BLaER1 (cell line): ENCODE data around the gene MAGED1.

Source experiments
- H3K27ac ChIP-seq: shearing (Covaris generic); formaldehyde crosslinking; 2 replicates; pipeline ENCODE4 v1.8.1; 2022
- H3K27me3 ChIP-seq: shearing (Covaris generic); formaldehyde crosslinking; 2 replicates; pipeline ENCODE4 v1.8.1; 2022
- H3K36me3 ChIP-seq: shearing (Covaris generic); formaldehyde crosslinking; 2 replicates; pipeline ENCODE4 v1.8.1; 2022
- H3K4me1 ChIP-seq: shearing (Covaris generic); formaldehyde crosslinking; 2 replicates; pipeline ENCODE4 v1.8.1; 2022
- H3K4me2 ChIP-seq: shearing (Covaris generic); formaldehyde crosslinking; 2 replicates; pipeline ENCODE4 v1.8.1; 2022
- H3K4me3 ChIP-seq: shearing (Covaris generic); formaldehyde crosslinking; 2 replicates; pipeline ENCODE4 v1.8.1; 2022
- H3K9ac ChIP-seq: shearing (Covaris generic); formaldehyde crosslinking; 2 replicates; pipeline ENCODE4 v1.8.1; 2022
- H3K9me3 ChIP-seq: shearing (Covaris generic); formaldehyde crosslinking; 2 replicates; pipeline ENCODE4 v1.8.1; 2022
- H4K20me1 ChIP-seq: shearing (Covaris generic); formaldehyde crosslinking; 2 replicates; pipeline ENCODE4 v1.8.1; 2022
- Cebpa-rat ChIP-seq: shearing (Covaris generic); IDR thresholded peaks from 2 replicates; pipeline ENCODE4 v1.8.1; 2022

Gene MAGED1, protein sequence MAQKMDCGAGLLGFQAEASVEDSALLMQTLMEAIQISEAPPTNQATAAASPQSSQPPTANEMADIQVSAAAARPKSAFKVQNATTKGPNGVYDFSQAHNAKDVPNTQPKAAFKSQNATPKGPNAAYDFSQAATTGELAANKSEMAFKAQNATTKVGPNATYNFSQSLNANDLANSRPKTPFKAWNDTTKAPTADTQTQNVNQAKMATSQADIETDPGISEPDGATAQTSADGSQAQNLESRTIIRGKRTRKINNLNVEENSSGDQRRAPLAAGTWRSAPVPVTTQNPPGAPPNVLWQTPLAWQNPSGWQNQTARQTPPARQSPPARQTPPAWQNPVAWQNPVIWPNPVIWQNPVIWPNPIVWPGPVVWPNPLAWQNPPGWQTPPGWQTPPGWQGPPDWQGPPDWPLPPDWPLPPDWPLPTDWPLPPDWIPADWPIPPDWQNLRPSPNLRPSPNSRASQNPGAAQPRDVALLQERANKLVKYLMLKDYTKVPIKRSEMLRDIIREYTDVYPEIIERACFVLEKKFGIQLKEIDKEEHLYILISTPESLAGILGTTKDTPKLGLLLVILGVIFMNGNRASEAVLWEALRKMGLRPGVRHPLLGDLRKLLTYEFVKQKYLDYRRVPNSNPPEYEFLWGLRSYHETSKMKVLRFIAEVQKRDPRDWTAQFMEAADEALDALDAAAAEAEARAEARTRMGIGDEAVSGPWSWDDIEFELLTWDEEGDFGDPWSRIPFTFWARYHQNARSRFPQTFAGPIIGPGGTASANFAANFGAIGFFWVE

DNA sequence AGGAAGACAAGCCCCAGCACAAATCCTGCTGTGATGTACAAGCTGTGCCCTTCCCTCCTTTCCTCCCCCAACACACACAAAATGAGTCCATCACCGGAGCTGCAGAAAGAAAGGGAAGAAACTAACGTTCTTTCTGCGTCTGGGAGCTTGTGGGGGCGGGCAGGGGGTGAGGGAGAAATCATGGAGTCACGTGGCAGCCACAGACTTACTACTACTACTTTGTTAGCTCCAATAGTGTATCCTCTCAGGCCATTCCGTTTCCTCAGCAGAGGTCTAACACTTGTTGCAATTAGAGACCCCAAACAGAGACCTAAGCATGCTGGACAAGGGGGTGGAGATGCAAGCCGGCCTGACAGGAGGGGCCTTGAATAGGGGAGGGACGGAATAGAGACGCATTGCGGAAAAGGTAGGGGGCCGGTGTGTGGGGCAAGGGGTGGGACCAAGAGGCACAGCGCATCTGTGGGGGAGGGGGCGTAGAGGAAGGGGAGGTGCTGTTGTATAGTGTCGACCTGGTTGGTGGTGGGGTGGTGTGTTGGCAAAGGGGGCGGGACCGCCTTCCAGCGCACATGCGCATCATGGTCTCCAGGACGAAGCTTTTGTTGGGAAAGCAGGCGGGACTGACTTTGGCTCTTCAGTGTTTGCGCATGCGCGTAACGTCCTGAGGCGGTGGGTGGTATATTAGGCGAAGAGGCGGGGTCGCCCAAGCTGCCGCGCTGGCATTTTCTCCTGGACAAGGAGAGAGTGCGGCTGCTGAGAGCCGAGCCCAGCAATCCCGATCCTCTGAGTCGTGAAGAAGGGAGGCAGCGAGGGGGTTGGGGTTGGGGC is at the start of gene MAGED1:
MAGED1 (plus strand) TSS at position 703 of the 825 bp plus-strand sequence. CDS start 682 bp downstream, outside the sequence.
- peak within 1 kb of the TSS; percentile 74 for H3K4me3 ChIP-seq
- peaks cover 31% of the 10 kb centered on the region for H4K20me1 ChIP-seq
- peak within 1 kb of the TSS; percentile 90 for H3K27ac ChIP-seq
- H3K9ac ChIP-seq: peak within 1 kb of the TSS; percentile 86
- peak within 1 kb of the TSS; percentile 88 for H3K4me2 ChIP-seq
- TF ChIP-seq Cebpa-rat: no peak
- H3K36me3 ChIP-seq: peaks cover 31% of the 10 kb centered on the region
- no peaks in the 10 kb centered on the region for H3K27me3 ChIP-seq
- H3K9me3 ChIP-seq: no peaks in the 10 kb centered on the region
- peaks cover 71% of the 10 kb centered on the region for H3K4me1 ChIP-seq

DNA sequence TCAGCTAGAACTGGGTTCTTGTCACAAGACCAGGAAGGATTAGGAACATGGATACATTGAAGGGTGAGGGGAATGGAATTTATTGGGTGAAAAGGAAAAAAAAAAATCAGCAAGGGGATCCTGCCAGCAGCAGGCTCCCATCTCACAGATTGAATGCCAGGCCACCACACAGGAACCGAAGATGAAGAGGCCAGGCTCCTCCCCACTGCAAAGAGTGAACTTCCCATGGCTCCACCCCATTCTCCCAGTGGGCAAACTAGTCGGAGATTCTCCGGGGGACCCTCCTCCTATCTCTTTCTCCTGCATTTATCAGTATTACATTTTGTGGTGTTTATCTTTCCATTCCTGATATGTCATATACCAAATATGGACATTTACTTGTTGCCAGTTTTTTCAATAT is 46.0 kb upstream of the MAGED1 start:
- H4K20me1 ChIP-seq: peaks cover 9% of the 10 kb centered on the region; the same call in 1 of the 2 replicates
- H3K27ac ChIP-seq: no peak overlapping the region
- H3K4me2 ChIP-seq: no peak overlapping the region
- no peaks in the 10 kb centered on the region for H3K4me1 ChIP-seq
- no peak for TF ChIP-seq Cebpa-rat
- H3K9me3 ChIP-seq: peaks cover 5% of the 10 kb centered on the region; the same call in 1 of the 2 replicates
- no peak overlapping the region for H3K9ac ChIP-seq
- no peaks in the 10 kb centered on the region for H3K36me3 ChIP-seq
- peaks cover 85% of the 10 kb centered on the region for H3K27me3 ChIP-seq
- no peak overlapping the region for H3K4me3 ChIP-seq

DNA sequence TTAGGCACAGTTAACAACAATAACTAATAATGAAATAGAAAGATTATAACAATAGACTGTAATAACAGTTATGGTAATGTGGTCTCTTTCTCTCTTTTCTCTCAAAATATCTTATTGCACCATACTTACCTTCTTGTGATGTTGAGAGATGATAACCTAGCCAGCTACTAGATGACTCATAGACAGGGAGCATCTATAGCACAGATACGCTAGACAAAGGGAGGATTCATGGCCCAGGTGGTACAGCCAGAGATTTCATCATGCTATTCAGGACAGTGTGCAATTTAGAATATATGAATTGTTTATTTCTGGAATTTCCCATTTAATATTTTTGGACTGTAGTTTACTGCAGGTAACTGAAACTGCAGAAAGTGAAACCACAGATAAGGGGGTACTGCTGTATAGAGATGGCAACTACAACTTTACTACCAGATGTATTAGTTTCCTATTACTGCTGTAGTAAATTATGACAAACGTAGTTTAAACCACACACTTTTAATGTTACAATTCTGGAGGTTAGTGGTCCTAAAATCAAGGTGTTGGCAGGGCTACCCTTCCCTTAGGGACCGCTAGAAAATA is 41.8 kb upstream of the MAGED1 start:
- Histone ChIP-seq H3K36me3 (no peaks in the 10 kb centered on the region), H3K27me3 (peaks cover 86% of the 10 kb centered on the region), H4K20me1 (peaks cover 9% of the 10 kb centered on the region; the same call in 1 of the 2 replicates), H3K4me2 (no peak overlapping the region), H3K4me1 (no peaks in the 10 kb centered on the region), H3K27ac (no peak overlapping the region), H3K4me3 (no peak overlapping the region), H3K9me3 (0 out of 2 replicates have a peak, but pooled peaks cover 1% of the 10 kb centered on the region), H3K9ac (no peak overlapping the region)
- no peak for TF ChIP-seq Cebpa-rat

DNA sequence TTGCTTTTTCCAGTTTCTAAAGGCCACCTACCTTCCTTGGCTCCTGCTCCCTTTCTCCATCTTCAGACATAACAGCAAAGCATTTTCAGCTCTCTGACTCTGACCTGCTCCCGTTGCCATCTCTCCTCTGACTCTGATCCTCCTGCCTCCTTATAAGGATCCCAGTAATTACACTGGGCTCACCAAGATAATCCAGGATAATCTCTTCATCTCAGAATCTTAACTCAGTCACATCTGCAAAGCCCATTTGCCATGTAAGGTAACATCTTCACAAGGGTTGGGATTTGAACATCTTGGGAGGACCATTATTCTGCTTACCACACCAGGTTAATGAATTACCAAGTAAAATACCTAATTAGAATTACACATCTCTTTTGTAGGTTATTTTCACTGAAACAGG is 41.3 kb upstream of the MAGED1 start:
- H3K4me2 ChIP-seq: no peak overlapping the region
- no peak for TF ChIP-seq Cebpa-rat
- peaks cover 88% of the 10 kb centered on the region for H3K27me3 ChIP-seq
- H3K4me3 ChIP-seq: no peak overlapping the region
- no peaks in the 10 kb centered on the region for H3K4me1 ChIP-seq
- H3K27ac ChIP-seq: no peak overlapping the region
- H4K20me1 ChIP-seq: peaks cover 9% of the 10 kb centered on the region; the same call in 1 of the 2 replicates
- no peak overlapping the region for H3K9ac ChIP-seq
- H3K9me3 ChIP-seq: peaks cover 6% of the 10 kb centered on the region; the same call in 1 of the 2 replicates
- H3K36me3 ChIP-seq: no peaks in the 10 kb centered on the region

DNA sequence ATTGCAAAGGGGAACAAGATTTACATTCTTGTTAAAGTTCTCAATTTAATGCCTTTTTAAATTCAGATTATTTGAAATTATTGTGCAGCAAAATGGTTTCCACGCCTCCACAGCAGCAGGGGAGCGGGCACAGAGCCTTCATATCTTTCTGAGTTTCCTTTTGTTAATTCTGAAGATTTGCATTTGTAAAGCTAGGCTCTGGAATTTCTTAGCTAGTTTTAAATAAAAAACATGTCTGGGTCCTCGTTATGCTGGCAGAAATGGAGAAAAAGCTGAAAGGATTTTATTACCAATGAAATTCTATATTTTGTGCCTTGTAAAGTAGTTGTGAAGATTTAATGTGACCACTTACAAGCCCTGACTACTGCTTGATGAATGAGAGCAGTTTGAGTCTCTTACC is 40.8 kb upstream of the MAGED1 start:
- no peaks in the 10 kb centered on the region for H3K36me3 ChIP-seq
- H3K4me1 ChIP-seq: no peaks in the 10 kb centered on the region
- H3K27ac ChIP-seq: no peak overlapping the region
- peaks cover 9% of the 10 kb centered on the region; the same call in 1 of the 2 replicates for H4K20me1 ChIP-seq
- H3K27me3 ChIP-seq: peaks cover 88% of the 10 kb centered on the region
- TF ChIP-seq Cebpa-rat: no peak
- no peak overlapping the region for H3K4me3 ChIP-seq
- no peak overlapping the region for H3K4me2 ChIP-seq
- H3K9ac ChIP-seq: no peak overlapping the region
- peaks cover 12% of the 10 kb centered on the region; the same call in 1 of the 2 replicates for H3K9me3 ChIP-seq

DNA sequence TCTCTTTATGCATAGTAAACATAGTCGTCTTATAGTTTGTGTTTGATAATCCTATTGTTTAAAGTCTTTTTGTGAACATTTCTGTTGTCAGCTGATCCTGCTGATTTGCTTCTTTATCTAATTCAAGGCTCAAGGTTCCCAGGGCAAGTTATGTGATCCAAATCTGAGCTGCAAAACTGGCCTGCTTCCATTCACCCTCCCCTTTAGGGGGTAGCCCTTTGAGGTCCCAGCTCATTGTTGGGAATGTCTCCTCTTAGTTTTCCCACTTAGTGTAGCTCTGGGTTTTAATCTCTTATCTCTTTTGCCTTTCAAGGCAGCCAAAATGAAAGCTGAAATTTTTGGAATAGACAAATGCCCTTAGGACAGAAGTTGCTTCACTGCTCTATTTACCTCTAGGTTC is 40.2 kb upstream of the MAGED1 start:
- H3K36me3 ChIP-seq: no peaks in the 10 kb centered on the region
- H3K27me3 ChIP-seq: peaks cover 88% of the 10 kb centered on the region
- no peak overlapping the region for H3K27ac ChIP-seq
- H3K4me3 ChIP-seq: no peak overlapping the region
- no peak for TF ChIP-seq Cebpa-rat
- no peak overlapping the region for H3K4me2 ChIP-seq
- H4K20me1 ChIP-seq: peaks cover 6% of the 10 kb centered on the region; the same call in 1 of the 2 replicates
- peaks cover 14% of the 10 kb centered on the region; the same call in 1 of the 2 replicates for H3K9me3 ChIP-seq
- H3K4me1 ChIP-seq: no peaks in the 10 kb centered on the region
- H3K9ac ChIP-seq: no peak overlapping the region

DNA sequence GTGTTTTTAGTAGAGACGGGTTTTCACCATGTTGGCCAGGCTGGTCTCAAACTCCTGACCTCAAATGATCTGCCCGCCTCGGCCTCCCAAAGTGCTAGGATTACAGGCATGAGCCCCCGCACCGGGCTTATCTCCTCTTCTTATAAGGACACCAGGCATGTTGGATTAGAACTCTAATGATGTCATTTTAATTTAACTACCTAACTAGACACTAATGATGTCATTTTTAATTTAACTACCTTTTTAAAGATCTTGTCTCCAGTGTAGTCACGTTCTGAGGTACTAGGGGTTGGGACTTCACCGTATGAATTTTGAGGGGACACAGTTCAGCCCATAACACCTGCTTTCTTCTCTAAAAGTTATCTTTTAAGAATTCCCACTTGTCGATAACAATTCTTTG is 37.7 kb upstream of the MAGED1 start:
- Histone ChIP-seq H3K4me1 (no peaks in the 10 kb centered on the region), H3K36me3 (no peaks in the 10 kb centered on the region), H4K20me1 (no peaks in the 10 kb centered on the region), H3K27me3 (peaks cover 95% of the 10 kb centered on the region), H3K9me3 (peaks cover 14% of the 10 kb centered on the region; the same call in 1 of the 2 replicates), H3K9ac (no peak overlapping the region), H3K27ac (no peak overlapping the region), H3K4me2 (no peak overlapping the region), H3K4me3 (no peak overlapping the region)
- TF ChIP-seq Cebpa-rat: no peak

DNA sequence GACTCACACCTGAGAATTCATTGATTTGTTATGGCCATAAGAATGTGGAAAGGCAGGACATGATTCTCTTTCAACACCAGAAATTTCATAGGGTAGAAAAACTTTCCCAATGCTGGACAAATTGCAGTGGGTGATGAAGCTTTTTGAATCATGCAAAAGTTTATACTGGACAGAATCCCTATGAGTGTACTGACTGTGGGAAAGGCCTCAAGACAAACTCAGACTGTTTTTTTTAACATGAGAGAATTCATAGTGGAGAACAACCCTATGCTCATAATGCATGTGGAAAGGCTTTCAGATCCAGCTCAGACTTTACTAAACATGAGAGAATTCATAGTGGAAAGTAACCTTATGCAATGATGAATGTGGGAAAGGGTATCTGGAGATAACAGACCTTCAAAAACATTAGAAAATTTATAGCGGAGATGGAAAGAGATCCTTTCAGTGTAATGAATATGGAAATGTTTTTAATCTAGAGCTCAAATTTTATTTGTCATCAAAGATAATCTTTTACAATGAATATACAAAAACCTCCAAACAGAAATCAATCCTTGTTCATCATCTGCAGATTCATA is 36.2 kb upstream of the MAGED1 start:
- Histone ChIP-seq H3K36me3 (no peaks in the 10 kb centered on the region), H3K27ac (no peak overlapping the region), H3K9ac (no peak overlapping the region), H3K9me3 (peaks cover 14% of the 10 kb centered on the region; the same call in 1 of the 2 replicates), H4K20me1 (no peaks in the 10 kb centered on the region), H3K27me3 (peaks cover 85% of the 10 kb centered on the region), H3K4me2 (no peak overlapping the region), H3K4me3 (no peak overlapping the region), H3K4me1 (no peaks in the 10 kb centered on the region)
- TF ChIP-seq Cebpa-rat: no peak

DNA sequence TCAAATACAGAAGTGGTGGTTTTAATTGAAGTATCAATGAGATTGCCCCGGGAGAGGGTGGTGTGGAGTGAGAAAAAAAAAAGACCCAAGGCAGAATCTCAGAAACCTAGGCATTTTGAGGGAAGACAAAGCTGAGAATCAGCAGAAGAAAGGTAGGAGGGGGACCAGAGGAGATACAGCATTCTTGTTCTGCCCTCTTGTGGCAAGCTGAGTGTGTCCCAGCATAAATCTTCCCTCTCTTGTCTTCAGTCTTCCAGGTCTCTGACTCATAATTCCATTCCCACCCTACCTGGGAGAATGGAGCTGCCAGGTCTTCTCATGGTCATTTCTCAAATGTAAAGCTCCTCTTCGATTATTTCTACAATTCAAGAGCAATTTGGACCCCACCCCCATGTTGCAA is 32.7 kb upstream of the MAGED1 start:
- H3K4me2 ChIP-seq: no peak overlapping the region
- no peaks in the 10 kb centered on the region for H3K4me1 ChIP-seq
- peaks cover 65% of the 10 kb centered on the region for H3K27me3 ChIP-seq
- H3K36me3 ChIP-seq: no peaks in the 10 kb centered on the region
- peaks cover 18% of the 10 kb centered on the region; the same call in 1 of the 2 replicates for H3K9me3 ChIP-seq
- H3K9ac ChIP-seq: no peak overlapping the region
- no peak for TF ChIP-seq Cebpa-rat
- no peak overlapping the region for H3K27ac ChIP-seq
- no peaks in the 10 kb centered on the region for H4K20me1 ChIP-seq
- no peak overlapping the region for H3K4me3 ChIP-seq
